ENCODE data around the gene PCDHGC4.

PCDHGC4 gene

GRCh38 chr5:141490271-141490670 is 5.4 kb downstream of the PCDHGC4 start:
- no peak for TF ChIP-seq POLR2A (IDR thresholded peaks at IDR 0.05; ENCODE audit: extremely low read depth, insufficient read length)
- TF ChIP-seq MYC (IDR thresholded peaks at IDR 0.05; ENCODE audit: low read depth, low read length): no peak
- no peak for TF ChIP-seq MAX (IDR thresholded peaks at IDR 0.05; ENCODE audit: low read depth, low read length)
- no peak for TF ChIP-seq CTCF (IDR thresholded peaks at IDR 0.05; ENCODE audit: low read depth, low read length)
- no peak overlapping the region for H3K4me3 ChIP-seq (ENCODE audit: low read depth, low read length)

GRCh38 chr5:141490771-141491170 is 5.9 kb downstream of the PCDHGC4 start:
- no peak for DNase-seq (ENCODE audit: low read depth)
- no peak overlapping the region for H3K4me3 ChIP-seq (ENCODE audit: low read depth, low read length)
- TF ChIP-seq CTCF (IDR thresholded peaks at IDR 0.05; ENCODE audit: low read depth, low read length) (no peak), POLR2A (IDR thresholded peaks at IDR 0.05; ENCODE audit: extremely low read depth, insufficient read length) (no peak), MYC (IDR thresholded peaks at IDR 0.05; ENCODE audit: low read depth, low read length) (no peak), MAX (IDR thresholded peaks at IDR 0.05; ENCODE audit: low read depth, low read length) (no peak)

More at GRCh38 chr5:141490271-141490670, 5.4 kb downstream of the PCDHGC4 start:
- no peak for DNase-seq (ENCODE audit: low read depth)

- TF ChIP-seq MAX (IDR thresholded peaks at IDR 0.05; ENCODE audit: low read depth, low read length) (no peak), POLR2A (IDR thresholded peaks at IDR 0.05; ENCODE audit: extremely low read depth, insufficient read length) (no peak)
- DNase-seq (ENCODE audit: low read depth): no peak
- H3K4me3 ChIP-seq (ENCODE audit: low read depth, low read length): no peak overlapping the region
Observed at GRCh38 chr5:141491323-141492167, 6.7 kb downstream of the PCDHGC4 start.

- H3K4me3 ChIP-seq (ENCODE audit: low read depth, low read length): no peak overlapping the region
- DNase-seq (ENCODE audit: low read depth): no peak
Observed at GRCh38 chr5:141492168-141492885, 7.5 kb downstream of the PCDHGC4 start.

GRCh38 chr5:141493500-141494422 is 8.9 kb downstream of the PCDHGC4 start:
- no peak for DNase-seq (ENCODE audit: low read depth)

More at GRCh38 chr5:141492168-141492885, 7.5 kb downstream of the PCDHGC4 start:
- TF ChIP-seq MAX (IDR thresholded peaks at IDR 0.05; ENCODE audit: low read depth, low read length) (no peak), CTCF (IDR thresholded peaks at IDR 0.05; ENCODE audit: low read depth, low read length) (no peak), MYC (IDR thresholded peaks at IDR 0.05; ENCODE audit: low read depth, low read length) (no peak), POLR2A (IDR thresholded peaks at IDR 0.05; ENCODE audit: extremely low read depth, insufficient read length) (no peak)

More at GRCh38 chr5:141493500-141494422, 8.9 kb downstream of the PCDHGC4 start:
- H3K4me3 ChIP-seq (ENCODE audit: low read depth, low read length): no peak overlapping the region
- TF ChIP-seq CTCF (IDR thresholded peaks at IDR 0.05; ENCODE audit: low read depth, low read length) (no peak), MAX (IDR thresholded peaks at IDR 0.05; ENCODE audit: low read depth, low read length) (no peak), POLR2A (IDR thresholded peaks at IDR 0.05; ENCODE audit: extremely low read depth, insufficient read length) (no peak), MYC (IDR thresholded peaks at IDR 0.05; ENCODE audit: low read depth, low read length) (no peak)

All from NB4 (cell line).